ENCODE data around the gene DUOXA1.

Gene DUOXA1

GRCh38 chr15:45116482-45117307, 13.0 kb downstream of the DUOXA1 start:
- no peak for TF ChIP-seq TAF1 (IDR thresholded peaks at IDR 0.05; ENCODE audit: low read depth, low read length)
- FAIRE-seq (no peak), DNase-seq (ENCODE audit: insufficient read length, low spot score) (no peak)

DNA sequence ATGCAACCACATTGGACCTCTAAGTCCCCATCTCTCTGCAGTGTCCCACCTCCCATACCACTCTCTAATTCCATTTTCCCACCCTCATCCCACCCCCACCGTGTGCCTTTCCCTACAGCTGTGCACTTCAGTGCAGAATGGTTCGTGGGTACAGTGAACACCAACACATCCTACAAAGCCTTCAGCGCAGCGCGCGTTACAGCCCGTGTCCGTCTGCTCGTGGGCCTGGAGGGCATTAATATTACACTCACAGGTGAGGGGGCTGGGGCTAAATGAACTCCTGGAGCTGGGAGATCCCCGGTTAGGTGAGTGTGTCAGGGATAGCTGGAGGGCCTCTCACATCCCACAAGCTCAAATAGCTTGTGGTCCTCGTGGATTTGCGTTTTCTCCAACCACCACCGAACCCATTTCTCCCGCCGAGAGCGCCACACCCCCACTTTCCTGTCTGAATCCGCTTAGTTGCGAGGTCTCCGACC, 13.6 kb downstream of the DUOXA1 start:
- DNase-seq (ENCODE audit: insufficient read length, low spot score) (no peak), FAIRE-seq (no peak)
- no peak for TF ChIP-seq TAF1 (IDR thresholded peaks at IDR 0.05; ENCODE audit: low read depth, low read length)
- no peak for TF ChIP-seq POU2F2 (IDR thresholded peaks at IDR 0.05; ENCODE audit: low read depth, low read length)
- TF ChIP-seq POLR2A (IDR thresholded peaks at IDR 0.05; ENCODE audit: low read depth, low read length): no peak
- TF ChIP-seq POLR2AphosphoS5 (IDR thresholded peaks at IDR 0.05; ENCODE audit: low read depth, low read length): no peak
- no peak for TF ChIP-seq SPI1 (IDR thresholded peaks at IDR 0.05; ENCODE audit: low read depth, low read length)

DNA sequence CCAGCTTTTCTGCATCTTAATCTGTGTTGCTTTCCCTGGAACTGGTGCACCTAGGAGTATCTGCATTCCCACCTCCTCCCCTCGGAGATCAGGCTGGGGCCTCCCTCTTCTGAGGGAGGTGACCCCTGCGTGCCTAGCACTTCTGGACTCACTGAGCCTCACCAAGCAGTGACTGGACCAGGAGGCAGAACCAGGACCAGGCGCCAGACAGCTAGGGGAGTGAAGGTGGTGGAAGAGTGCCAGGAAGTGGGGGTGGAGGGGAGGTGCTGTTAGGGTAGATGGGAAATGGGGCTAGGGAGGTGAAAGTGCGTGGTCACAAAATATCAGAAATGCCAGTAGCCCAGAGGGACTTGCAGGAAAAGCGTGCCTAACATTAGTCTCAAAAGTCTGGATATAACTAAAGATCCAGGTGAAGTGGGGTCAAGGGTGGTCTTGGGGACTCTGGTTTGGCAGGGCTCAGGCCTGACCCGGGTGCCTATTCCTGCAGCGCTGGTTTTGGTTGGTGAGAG, 14.3 kb downstream of the DUOXA1 start:
- no peak for FAIRE-seq

DNA sequence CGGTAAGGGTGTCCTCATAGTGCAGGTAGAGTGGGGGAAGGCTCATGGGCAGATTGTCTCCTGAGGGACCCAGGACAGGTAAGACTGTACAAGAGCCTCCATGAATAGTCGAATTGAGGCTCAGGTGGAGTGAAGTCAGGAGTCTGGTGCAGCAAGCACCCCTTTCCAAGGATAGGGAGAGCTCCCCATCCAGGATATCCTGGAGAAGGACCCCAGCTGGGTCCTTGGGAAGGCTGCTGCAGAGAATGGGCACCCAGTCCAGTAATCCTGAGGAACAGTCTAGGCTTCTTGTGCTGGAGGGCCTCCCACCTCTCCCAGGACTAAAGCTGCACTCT, 15.0 kb downstream of the DUOXA1 start:
- TF ChIP-seq SPI1 (IDR thresholded peaks at IDR 0.05; ENCODE audit: low read depth, low read length) (no peak), POLR2AphosphoS5 (IDR thresholded peaks at IDR 0.05; ENCODE audit: low read depth, low read length) (no peak), TAF1 (IDR thresholded peaks at IDR 0.05; ENCODE audit: low read depth, low read length) (no peak), POU2F2 (IDR thresholded peaks at IDR 0.05; ENCODE audit: low read depth, low read length) (no peak), POLR2A (IDR thresholded peaks at IDR 0.05; ENCODE audit: low read depth, low read length) (no peak), PAX5 (IDR thresholded peaks at IDR 0.05; ENCODE audit: insufficient read depth, low read length, severe bottlenecking) (no peak)
- FAIRE-seq (no peak), DNase-seq (ENCODE audit: insufficient read length, low spot score) (no peak)

More for the DNA sequence above, 14.3 kb downstream of the DUOXA1 start:
- TF ChIP-seq TAF1 (IDR thresholded peaks at IDR 0.05; ENCODE audit: low read depth, low read length) (no peak), POLR2A (IDR thresholded peaks at IDR 0.05; ENCODE audit: low read depth, low read length) (no peak), SPI1 (IDR thresholded peaks at IDR 0.05; ENCODE audit: low read depth, low read length) (no peak), POLR2AphosphoS5 (IDR thresholded peaks at IDR 0.05; ENCODE audit: low read depth, low read length) (no peak), PAX5 (IDR thresholded peaks at IDR 0.05; ENCODE audit: insufficient read depth, low read length, severe bottlenecking) (no peak), POU2F2 (IDR thresholded peaks at IDR 0.05; ENCODE audit: low read depth, low read length) (no peak)
- no peak for DNase-seq (ENCODE audit: insufficient read length, low spot score)

DNA sequence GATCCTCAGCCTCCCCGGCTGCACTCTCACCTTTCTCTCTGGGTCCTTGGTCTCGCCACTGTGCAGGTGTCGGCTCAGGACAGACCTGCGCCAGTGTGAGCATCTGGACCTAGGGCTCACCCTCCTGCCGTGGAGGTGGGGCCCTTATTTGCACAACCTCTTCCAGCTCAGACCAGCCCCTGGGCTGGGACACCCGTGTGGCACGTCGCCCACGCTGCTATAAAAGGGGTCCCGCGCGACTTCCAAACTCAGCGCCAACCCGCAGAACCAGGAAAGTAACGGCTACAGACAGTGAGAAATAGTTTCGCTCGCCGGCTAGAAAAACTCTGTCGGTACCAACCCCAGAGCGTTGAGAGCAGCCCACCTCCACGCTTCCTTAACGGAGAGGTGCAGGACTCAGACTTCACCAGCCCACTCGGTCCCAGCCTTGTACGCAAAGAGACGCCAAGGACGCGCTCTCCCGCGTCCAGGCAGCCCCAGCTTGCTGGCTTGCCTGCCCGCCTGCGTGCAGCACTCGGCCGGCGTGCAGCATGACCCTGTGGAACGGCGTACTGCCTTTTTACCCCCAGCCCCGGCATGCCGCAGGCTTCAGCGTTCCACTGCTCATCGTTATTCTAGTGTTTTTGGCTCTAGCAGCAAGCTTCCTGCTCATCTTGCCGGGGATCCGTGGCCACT, 15.5 kb downstream of the DUOXA1 start, which contains the start of the genes DUOX2 and DUOXA2:
Gene DUOX2, minus strand, starts transcription at position 97 of the 675 bp plus-strand sequence. CDS start 761 bp downstream, outside the sequence.
Gene DUOXA2, plus strand, starts transcription at position 251 of the 675 bp plus-strand sequence. Its CDS starts 280 bp downstream, at position 531.
- FAIRE-seq (no peak), DNase-seq (ENCODE audit: insufficient read length, low spot score) (no peak)
- no peak for TF ChIP-seq POU2F2 (IDR thresholded peaks at IDR 0.05; ENCODE audit: low read depth, low read length)
- TF ChIP-seq SPI1 (IDR thresholded peaks at IDR 0.05; ENCODE audit: low read depth, low read length): no peak
- no peak for TF ChIP-seq PAX5 (IDR thresholded peaks at IDR 0.05; ENCODE audit: insufficient read depth, low read length, severe bottlenecking)
- TF ChIP-seq POLR2AphosphoS5 (IDR thresholded peaks at IDR 0.05; ENCODE audit: low read depth, low read length): no peak
- TF ChIP-seq POLR2A (IDR thresholded peaks at IDR 0.05; ENCODE audit: low read depth, low read length): no peak
- TF ChIP-seq TAF1 (IDR thresholded peaks at IDR 0.05; ENCODE audit: low read depth, low read length): no peak

- no peak for FAIRE-seq
- no peak for DNase-seq (ENCODE audit: insufficient read length, low spot score)
- TF ChIP-seq PAX5 (IDR thresholded peaks at IDR 0.05; ENCODE audit: insufficient read depth, low read length, severe bottlenecking): no peak
- TF ChIP-seq POLR2A (IDR thresholded peaks at IDR 0.05; ENCODE audit: low read depth, low read length): no peak
- no peak for TF ChIP-seq TAF1 (IDR thresholded peaks at IDR 0.05; ENCODE audit: low read depth, low read length)
- TF ChIP-seq POU2F2 (IDR thresholded peaks at IDR 0.05; ENCODE audit: low read depth, low read length): no peak
- TF ChIP-seq POLR2AphosphoS5 (IDR thresholded peaks at IDR 0.05; ENCODE audit: low read depth, low read length): no peak
- TF ChIP-seq SPI1 (IDR thresholded peaks at IDR 0.05; ENCODE audit: low read depth, low read length): no peak
Observed at GRCh38 chr15:45113380-45113990, 16.2 kb downstream of the DUOXA1 start.

DNA sequence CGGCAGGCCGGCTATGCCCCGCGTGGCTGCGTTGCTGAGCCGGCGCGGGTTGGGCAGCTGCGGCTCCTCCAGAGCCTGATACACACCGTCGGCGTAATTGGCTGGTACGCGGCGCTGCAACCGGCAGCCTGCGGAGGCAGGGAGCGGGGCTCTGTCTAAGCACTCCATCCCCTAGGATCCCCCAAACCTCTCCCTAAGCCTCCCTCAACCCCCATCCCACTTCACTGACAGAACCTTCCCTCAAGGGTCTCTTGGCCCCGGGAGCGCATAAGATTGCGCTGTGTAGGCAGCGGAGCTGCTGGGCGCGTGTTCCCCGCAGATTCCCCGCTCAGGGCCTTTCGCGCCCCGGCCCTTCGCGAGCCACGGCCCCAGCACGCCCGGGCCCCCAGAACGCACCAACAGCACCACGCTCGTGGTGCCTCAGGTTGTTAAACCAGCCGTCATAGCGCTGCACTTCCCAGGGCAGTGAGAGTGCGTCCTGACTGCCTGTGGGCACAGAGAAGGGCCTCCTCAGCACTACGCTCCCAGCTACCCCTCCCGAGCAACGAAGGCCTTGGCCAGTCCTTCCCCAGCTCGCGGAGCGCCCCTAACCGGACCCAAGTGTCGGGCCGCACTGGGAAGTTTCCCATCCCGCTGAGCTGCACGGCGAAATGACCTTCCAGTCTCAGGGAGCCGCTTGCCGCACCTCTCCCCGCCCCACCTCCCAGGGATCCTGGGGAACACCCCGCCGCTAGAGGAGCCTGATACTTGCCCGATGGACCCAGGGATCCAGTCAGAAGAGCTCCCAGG, 16.9 kb downstream of the DUOXA1 start:
- FAIRE-seq (peak; percentile 13), DNase-seq (ENCODE audit: insufficient read length, low spot score) (no peak)
- TF ChIP-seq POLR2A (IDR thresholded peaks at IDR 0.05; ENCODE audit: low read depth, low read length): no peak
- no peak for TF ChIP-seq SPI1 (IDR thresholded peaks at IDR 0.05; ENCODE audit: low read depth, low read length)
- no peak for TF ChIP-seq POU2F2 (IDR thresholded peaks at IDR 0.05; ENCODE audit: low read depth, low read length)
- no peak for TF ChIP-seq POLR2AphosphoS5 (IDR thresholded peaks at IDR 0.05; ENCODE audit: low read depth, low read length)
- TF ChIP-seq TAF1 (IDR thresholded peaks at IDR 0.05; ENCODE audit: low read depth, low read length): no peak
- no peak for TF ChIP-seq PAX5 (IDR thresholded peaks at IDR 0.05; ENCODE audit: insufficient read depth, low read length, severe bottlenecking)

DNA sequence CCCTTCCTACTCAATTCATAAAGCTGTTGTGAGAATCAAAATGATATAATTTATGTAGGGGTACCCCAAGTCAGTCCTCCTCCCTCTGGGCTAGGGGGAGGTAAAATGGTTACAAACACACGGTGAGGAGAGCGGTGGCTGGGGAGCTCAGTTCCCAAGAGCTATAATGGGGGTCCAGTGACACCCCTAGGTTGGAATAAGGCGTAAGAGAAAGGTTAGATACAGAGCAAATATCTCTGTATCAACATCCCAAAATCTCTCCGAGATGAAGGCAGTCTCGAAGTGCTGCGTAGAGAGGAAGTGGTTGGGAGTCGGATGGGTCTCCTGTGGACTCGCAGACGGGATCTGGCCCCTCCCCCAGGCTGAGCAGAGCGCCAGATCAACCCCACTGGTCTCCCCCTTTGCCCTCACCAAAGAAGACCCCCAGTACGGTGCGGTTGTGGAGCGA, 17.5 kb downstream of the DUOXA1 start:
- TF ChIP-seq POU2F2 (IDR thresholded peaks at IDR 0.05; ENCODE audit: low read depth, low read length) (no peak), SPI1 (IDR thresholded peaks at IDR 0.05; ENCODE audit: low read depth, low read length) (0 out of 2 replicates have a peak, but pooled peaks have one; percentile 2)
- FAIRE-seq: no peak
- no peak for DNase-seq (ENCODE audit: insufficient read length, low spot score)
